ENCODE measurements around the gene APCDD1. TPM values are rescaled to one million over a fixed set of nuclear protein-coding genes. Genes with fewer than 3 reads are reported as not detected.
"Not testable (repeated sequence)": the region's sequence is repeated elsewhere in the genome, so short reads cannot be mapped to it uniquely, and the experiment has no call there.

The APCDD1 gene
- polyA plus RNA-seq, 4 donors = 85.1 to 186 (median 153) TPM

DNA sequence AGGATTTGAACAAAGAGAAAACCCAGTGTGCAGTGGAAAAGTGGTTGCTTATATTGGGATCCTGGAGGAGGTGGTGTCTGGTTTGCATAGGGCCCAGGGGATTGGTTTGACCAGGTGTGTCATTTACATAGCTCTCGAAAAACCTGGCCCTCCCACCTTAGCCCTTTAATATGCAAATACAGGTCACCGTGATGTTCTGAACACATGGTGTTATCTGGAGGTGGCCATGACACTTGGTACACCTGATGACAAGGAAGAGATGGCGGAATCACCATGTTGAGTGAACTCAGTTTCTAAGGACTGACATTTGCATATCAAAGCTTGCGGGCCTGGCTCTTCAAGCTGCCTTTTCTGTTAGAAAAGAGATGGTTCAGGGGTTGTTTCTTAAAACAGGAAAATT lies 69.1 kb downstream of the APCDD1 start:
- DNase-seq (ENCODE audit: low read depth in 4 of 4, low spot score in 2 of 4) = no peak

DNA sequence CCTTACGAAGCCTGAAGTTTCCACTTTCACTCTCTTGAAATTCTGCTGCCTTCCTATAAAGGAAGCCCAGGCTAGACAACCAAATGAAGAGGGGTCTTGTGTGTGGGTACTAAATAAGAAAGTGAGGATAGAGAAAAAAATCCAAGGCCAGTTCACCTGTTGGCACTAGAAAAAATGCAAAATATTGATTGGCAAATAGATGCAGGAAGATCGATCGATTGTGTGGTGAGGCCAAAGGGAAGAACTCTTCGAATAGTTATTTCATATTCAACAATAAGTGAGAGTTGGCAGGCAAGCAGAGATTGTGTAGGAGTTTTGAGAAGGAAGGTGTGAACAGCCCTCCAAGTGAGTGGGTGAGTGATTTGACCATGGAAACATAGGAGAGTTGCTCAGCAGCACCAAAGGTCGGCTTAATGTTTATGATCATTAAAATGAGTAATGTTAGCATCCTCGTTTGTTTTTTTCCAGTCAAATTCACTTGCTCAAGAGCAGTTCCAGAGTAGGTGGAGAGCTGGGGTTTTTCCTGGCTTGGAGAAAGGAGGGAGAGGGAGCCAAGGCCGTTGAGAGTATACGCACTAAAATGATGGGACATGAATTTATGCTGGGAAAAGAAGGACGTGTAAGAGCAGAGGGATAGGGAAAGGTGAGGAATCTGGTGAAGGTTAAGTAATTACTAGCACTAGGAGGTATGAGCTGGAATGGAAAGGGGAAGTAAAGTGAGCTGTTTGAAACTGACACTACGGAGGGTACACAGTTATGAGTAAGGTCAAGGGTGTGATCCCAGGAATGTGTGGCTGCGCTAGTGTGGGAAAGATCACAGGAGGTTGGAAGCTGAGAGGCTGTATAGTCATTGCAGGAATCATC lies 70.3 kb downstream of the APCDD1 start:
- DNase-seq (ENCODE audit: low read depth in 4 of 4, low spot score in 2 of 4) = no peak

DNA sequence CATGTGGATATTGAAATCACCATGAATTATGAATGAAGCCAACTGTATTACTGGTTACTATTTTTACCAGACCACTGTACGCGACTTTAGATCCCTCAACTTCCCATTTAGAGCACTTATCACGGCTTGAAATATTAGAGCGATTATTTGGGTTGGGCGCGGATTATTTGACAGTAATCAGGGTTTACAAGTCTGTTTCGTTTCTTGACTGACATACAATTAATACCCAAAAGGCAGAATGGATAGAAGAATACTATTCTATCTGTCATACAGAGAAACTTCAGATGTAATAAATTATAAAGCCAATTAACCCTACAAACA lies 70.9 kb downstream of the APCDD1 start:
- DNase-seq (ENCODE audit: low read depth in 4 of 4, low spot score in 2 of 4) = no peak

DNA sequence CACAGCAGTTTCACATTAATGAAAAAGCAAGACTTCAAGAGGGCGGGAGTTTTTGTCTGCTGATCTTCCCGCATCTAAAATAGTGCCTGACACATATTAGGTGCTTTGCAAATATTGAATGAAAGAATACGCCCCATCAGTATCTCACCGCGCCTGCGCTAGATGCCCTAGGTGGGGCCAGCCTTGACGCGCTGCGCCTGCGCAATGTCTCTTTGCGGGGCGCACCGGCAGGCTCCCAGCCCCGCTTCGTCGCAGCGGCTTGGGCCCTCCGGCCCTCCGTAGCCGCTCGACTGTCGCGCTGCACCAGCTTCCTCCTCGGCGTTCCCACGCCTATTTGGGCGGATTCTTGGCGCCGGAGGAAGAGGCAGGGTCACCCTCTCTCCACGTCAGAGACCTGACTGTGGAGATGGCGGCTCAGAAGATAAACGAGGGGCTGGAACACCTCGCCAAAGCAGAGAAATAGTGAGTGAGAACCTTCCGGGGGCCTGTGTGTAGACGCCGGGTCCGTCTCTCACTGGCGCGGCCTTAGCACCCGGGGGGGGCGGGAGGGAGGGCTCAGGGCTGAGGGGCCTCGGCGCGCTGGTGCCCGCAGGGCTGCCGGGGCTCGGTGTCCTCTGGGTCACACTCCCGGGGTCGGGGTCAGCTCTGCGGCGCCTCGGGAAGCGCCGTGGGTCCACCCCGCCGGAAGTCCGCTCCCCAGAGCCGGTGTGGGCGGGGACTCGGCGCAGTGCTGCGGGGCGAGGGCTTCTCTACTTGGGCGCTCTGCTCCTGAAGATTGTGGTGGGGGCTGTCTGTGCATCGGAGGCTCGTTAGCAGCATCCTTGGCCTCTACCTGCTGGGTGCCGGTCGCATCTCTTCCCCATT lies 71.5 kb downstream of the APCDD1 start, which contains the start of gene NAPG:
Gene NAPG, plus strand, starts transcription at position 331 of the 864 bp plus-strand sequence. Its CDS starts 76 bp downstream, at position 407.
- peak in 3 of 4 donors; percentile 71 to 87 (median 83) for DNase-seq (ENCODE audit: low read depth in 4 of 4, low spot score in 2 of 4)

DNA sequence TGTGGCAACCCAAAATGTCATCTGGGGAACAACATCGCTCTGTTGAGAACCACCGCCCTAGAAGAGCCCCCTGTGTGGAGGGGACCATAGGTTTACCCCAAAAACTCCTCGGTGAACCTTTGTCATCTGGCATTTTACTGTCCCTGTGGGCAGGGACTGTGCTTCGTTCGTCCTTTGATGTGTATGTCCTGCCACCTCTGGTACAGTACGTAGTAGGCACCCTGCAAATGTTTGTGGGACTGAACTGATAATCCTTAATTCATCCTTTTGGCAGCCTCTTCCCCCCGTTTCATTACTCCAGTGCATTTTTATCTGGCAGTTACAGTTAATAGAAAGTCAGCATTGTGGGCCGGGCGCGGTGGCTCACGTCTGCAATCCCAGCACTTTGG lies 72.1 kb downstream of the APCDD1 start:
- DNase-seq (ENCODE audit: low read depth in 4 of 4, low spot score in 2 of 4) = no peak

DNA sequence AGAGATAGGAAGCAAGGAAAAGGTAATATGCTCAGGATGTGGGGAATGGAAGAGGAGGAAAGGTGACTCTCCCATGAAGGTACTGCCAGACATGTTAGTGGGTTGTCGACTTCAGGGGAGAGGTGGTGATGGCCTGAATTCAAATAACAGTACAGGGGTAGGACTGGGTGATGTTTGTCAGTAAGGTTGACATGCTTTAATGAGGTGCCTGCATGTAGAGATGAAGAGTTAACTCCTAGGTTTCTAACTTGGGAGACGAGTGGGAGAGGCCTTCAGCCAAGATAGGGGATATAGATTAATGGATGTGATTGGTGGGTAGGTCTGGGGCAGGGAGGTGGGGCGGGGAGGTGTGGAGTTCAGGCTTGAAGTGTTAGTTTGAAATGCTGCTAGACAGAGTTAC lies 74.0 kb downstream of the APCDD1 start:
- no peak for DNase-seq (ENCODE audit: low read depth in 4 of 4, low spot score in 2 of 4)

DNA sequence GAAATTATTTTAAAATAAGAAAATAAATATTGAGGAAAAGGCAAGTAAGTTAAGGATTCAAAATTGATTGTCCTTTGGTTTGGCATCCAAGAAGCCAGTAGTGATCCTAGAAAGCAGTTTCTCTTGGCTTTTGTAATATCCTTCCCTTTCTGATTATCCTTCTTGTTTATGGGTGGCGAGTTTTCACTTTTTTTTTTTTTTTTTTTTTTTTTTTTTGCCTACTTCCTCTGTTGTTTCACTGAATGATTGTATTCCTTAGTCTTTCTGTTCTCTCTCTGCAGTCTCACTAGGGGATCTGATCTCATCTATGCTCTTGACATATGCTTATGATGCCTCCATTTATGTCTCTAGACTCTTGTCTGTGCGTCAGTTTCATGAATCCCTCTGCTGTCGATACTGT lies 75.6 kb downstream of the APCDD1 start:
- DNase-seq (ENCODE audit: low read depth in 4 of 4, low spot score in 2 of 4) = no peak

DNA sequence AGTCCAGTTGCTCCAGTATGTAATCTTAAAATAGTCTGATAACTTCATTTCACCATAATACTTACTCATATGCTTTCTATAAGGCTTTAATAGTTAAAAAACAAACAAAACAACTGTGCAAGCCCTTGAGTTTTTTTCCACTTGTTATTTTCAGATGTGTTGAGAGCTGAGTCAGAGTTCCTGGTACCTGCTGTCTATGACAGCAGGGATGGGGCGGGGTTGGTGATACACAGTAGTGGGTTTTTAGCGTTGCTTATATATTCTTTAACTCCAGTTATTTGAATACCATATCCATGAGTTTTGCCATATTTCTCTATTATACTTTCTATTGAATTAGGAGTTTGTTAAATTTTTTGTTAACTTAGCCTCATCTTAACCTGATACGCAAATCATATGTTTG lies 76.4 kb downstream of the APCDD1 start:
- DNase-seq (ENCODE audit: low read depth in 4 of 4, low spot score in 2 of 4) = no peak

DNA sequence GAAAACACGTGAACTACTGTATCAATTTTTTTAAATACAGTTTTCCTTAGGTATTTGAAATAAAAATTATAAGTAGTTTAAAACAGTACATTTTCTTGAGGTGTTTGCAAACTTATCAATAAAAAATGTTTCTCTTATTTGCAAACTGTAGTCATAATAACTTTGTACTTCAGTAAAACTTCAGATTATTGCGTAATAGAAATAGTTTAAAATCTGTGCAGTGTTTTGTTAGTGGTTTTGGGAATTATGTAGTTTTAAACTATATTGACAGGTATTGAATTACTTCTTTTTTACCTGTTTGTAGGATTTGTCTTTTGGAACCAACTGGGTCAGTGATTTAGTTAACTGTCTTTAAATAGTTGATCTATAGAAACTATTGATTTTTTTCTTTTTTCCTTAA lies 78.7 kb downstream of the APCDD1 start:
- no peak for DNase-seq (ENCODE audit: low read depth in 4 of 4, low spot score in 2 of 4)

DNA sequence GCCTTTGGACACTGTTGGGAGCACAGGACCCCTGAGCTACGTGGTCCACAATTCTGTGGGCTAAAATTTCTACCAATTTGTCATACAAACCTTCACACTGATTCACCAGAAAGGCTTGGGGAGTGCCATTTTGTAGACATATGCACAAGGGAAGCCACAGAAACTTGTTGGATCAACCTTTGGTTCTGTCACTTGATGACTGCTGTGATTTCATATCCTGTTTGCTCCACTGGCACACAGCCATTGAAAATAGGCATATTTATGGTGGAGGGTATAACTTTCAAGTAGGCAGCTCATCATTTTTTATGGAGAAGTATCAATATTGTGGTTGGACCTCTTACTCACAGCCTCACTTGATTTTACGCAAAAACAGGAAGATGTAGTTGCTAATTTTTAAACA lies 81.8 kb downstream of the APCDD1 start:
- DNase-seq (ENCODE audit: low read depth in 4 of 4, low spot score in 2 of 4) = no peak

DNA sequence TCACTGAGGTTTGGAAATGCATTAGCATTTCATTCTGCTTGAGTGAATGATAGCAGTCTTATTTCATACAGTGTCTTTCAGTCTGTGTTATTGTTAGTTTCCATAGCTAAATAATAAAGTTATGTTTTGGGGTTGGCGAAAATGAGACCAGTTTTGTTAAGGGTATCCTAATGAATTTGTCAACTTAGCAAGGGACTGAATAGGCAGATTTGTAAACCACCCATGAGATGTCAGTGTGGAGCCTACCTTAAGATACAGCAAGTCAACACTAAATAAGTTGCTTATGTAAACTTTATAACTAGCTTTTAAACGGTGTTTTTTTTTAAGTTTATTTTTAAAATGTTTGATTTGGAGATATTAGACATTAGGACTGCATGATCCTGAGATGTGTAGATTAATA lies 83.3 kb downstream of the APCDD1 start:
- no peak for DNase-seq (ENCODE audit: low read depth in 4 of 4, low spot score in 2 of 4)

DNA sequence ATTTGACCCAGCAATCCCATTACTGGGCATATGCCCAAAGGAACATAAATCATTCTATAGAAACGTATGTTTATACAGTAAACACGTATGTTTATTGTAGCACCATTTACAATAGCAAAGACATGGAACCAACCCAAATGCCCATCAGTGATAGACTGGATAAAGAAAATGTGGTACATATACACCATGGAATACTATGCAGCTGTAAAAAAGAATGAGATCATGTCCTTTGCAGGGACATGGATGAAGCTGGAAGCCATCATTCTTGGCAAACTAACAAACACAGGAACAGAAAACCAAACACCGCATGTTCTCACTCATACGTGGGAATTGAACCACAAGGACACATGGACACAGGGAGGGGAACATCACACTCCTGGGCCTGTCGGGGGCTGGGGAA lies 84.7 kb downstream of the APCDD1 start:
- DNase-seq (ENCODE audit: low read depth in 4 of 4, low spot score in 2 of 4) = not testable (repeated sequence)

Other genes starting within 250 kb of the APCDD1 start
- gene NAPG, start 71.4 kb downstream of the APCDD1 start, polyA plus RNA-seq (ENCODE audit: insufficient read length in 4 of 4) = 10 to 100 TPM; 16.9 to 36.8 (median 22.8) TPM

Data from left renal cortex interstitium (tissue), 4 donors.